HepG2 (cell line): ENCODE results near the gene CWF19L2. TPM values are rescaled to one million over a fixed set of nuclear protein-coding genes. Genes with fewer than 3 reads are reported as not detected.
A peak's percentile ranks its signal among the peaks of the same experiment; 100 is the strongest.

ENCODE experiments used
- ATAC-seq: fragments of 200-7000 bp; cut with Tn5 transposase; 3 replicates; pipeline ENCODE4 v1.9.1; 2020; ENCODE audit warnings: mild to moderate bottlenecking, moderate library complexity
- BruUV-seq: library from RNA; stranded (reverse); fragments of 400-500 nt; replicated peaks from 2 replicates; lab custom pipeline; 2021; lab: Mats Ljungman, UMichigan
- CTCF ChIA-PET: fragments of 300-600 bp; formaldehyde crosslinking; extraction: SDS; loops from one replicate; lab custom pipeline; 2021; ENCODE audit warnings: low total read pairs, inconsistent platforms, low intra/inter-chr PET ratio; lab: Yijun Ruan, JAX
- POLR2A ChIA-PET: fragments of 350-600 bp; sonication (Branson Sonifier 250); formaldehyde crosslinking; loops from one replicate; lab custom pipeline; 2020; ENCODE audit warnings: antibody characterized with exemption, inconsistent platforms; lab: Yijun Ruan, JAX
- DNase-seq: peaks from one replicate; pipeline ENCODE4 v3.0.0-alpha.2; 2015; ENCODE audit warnings: low spot score
- FAIRE-seq: peaks from 3 replicates; lab custom pipeline; 2011; peaks lifted over from hg19 to GRCh38; lab: Jason Lieb, UNC
- H2AFZ ChIP-seq: one replicate; pipeline ENCODE4 v1.6.1; 2011; ENCODE audit warnings: low read length, inconsistent platforms
- H3K27ac ChIP-seq: fragments of 300-600 bp; 3 replicates; pipeline ENCODE4 v1.8.0; 2011; ENCODE audit warnings: mixed run types, mild to moderate bottlenecking, mixed read lengths, low read length, inconsistent platforms; ENCODE audit not compliant: insufficient read depth; ENCODE audit errors: extremely low read length
- H3K27me3 ChIP-seq, 2 experiments: fragments of 200-600 bp in 1 of 2; 2 replicates in 1 of 2; 3 replicates in 1 of 2; pipeline versions ENCODE4 v1.6.0 to v1.8.0; 2011; ENCODE audit warnings: low read length in 2 of 2, mild to moderate bottlenecking in 2 of 2, moderate library complexity in 2 of 2, inconsistent platforms in 1 of 2; ENCODE audit not compliant: insufficient read depth in 2 of 2, control insufficient read depth in 1 of 2
- H3K36me3 ChIP-seq, 2 experiments: fragments of 200-600 bp in 1 of 2; replicated peaks in 1 of 2; 2 replicates in 1 of 2; 3 replicates in 1 of 2; pipeline versions ENCODE4 v1.5.1 to v1.8.0; 2011; ENCODE audit warnings: low read length in 2 of 2, inconsistent platforms in 1 of 2; ENCODE audit not compliant: insufficient read depth in 2 of 2, control insufficient read depth in 1 of 2
- H3K4me1 ChIP-seq: 2 replicates; pipeline ENCODE4 v1.5.1; 2012; ENCODE audit warnings: low read length, inconsistent platforms; ENCODE audit not compliant: insufficient read depth
- H3K4me2 ChIP-seq: 2 replicates; pipeline ENCODE4 v1.6.0; 2011; ENCODE audit warnings: low read depth, low read length, inconsistent platforms
- H3K4me3 ChIP-seq, 3 experiments: fragments of 200-600 bp in 1 of 3; sonication (generic), shearing (Covaris generic) in 1 of 3; replicated peaks in 1 of 3; 2 replicates each; pipeline ENCODE4 v1.5.1; 2011 to 2016; ENCODE audit warnings: low read length in 3 of 3, inconsistent platforms in 2 of 3, low read depth in 2 of 3, mild to moderate bottlenecking in 2 of 3, control low read depth in 1 of 3, mixed read lengths in 1 of 3; ENCODE audit not compliant: insufficient read depth in 1 of 3
- H3K79me2 ChIP-seq: one replicate; pipeline ENCODE4 v1.6.1; 2011; ENCODE audit warnings: low read length, inconsistent platforms; ENCODE audit not compliant: insufficient read depth
- H3K9ac ChIP-seq: 2 replicates; pipeline ENCODE4 v1.6.0; 2011; ENCODE audit warnings: mild to moderate bottlenecking, low read depth, low read length, inconsistent platforms; ENCODE audit not compliant: insufficient read depth
- H3K9me3 ChIP-seq: 2 replicates; pipeline ENCODE4 v1.5.1; 2012; ENCODE audit warnings: mild to moderate bottlenecking, low read length
- H4K20me1 ChIP-seq: 2 replicates; pipeline ENCODE4 v1.6.0; 2011; ENCODE audit warnings: inconsistent platforms, mild to moderate bottlenecking, low read length, moderate library complexity; ENCODE audit not compliant: insufficient read depth
- ATF2 ChIP-seq: sonication (generic); formaldehyde crosslinking; IDR thresholded peaks from 2 replicates; pipeline ENCODE4 v1.4.0; 2020; ENCODE audit warnings: missing genetic modification reagents
- HNF1A ChIP-seq, 2 experiments: sonication (generic) in 1 of 2; formaldehyde crosslinking in 1 of 2; IDR thresholded peaks; 2 replicates each; pipeline versions ENCODE4 v1.4.0 to v1.6.1; 2016 to 2020; ENCODE audit warnings: borderline replicate concordance in 1 of 2, low read depth in 1 of 2, mild to moderate bottlenecking in 1 of 2, missing genetic modification reagents in 1 of 2
- NCOA2 ChIP-seq: sonication (generic); formaldehyde crosslinking; IDR thresholded peaks from 2 replicates; pipeline ENCODE4 v1.8.0; 2022; ENCODE audit warnings: inconsistent platforms
- NFIC ChIP-seq: IDR thresholded peaks from 2 replicates; pipeline ENCODE4 v1.6.1; 2012; ENCODE audit warnings: mild to moderate bottlenecking, low read length, inconsistent platforms
- PAXIP1 ChIP-seq: sonication (generic); formaldehyde crosslinking; conservative IDR thresholded peaks from 2 replicates; pipeline ENCODE4 v1.4.0; 2020; ENCODE audit warnings: mild to moderate bottlenecking, missing genetic modification reagents, moderate library complexity
- SIX1 ChIP-seq: sonication (generic); formaldehyde crosslinking; IDR thresholded peaks from 2 replicates; pipeline ENCODE4 v1.4.0; 2020; ENCODE audit warnings: missing genetic modification reagents, borderline replicate concordance
- SKI ChIP-seq: fragments of 450-650 bp; IDR thresholded peaks from one replicate; pipeline ENCODE4 v1.6.1; 2018; ENCODE audit warnings: mild to moderate bottlenecking; ENCODE audit not compliant: partially characterized antibody
- TFDP2 ChIP-seq: sonication (generic); formaldehyde crosslinking; IDR thresholded peaks from 2 replicates; pipeline ENCODE4 v1.4.0; 2020; ENCODE audit warnings: missing genetic modification reagents
- ZNF331 ChIP-seq: sonication (generic); formaldehyde crosslinking; IDR thresholded peaks from 2 replicates; pipeline ENCODE4 v1.4.0; 2020; ENCODE audit warnings: missing genetic modification reagents
- ZNF503 ChIP-seq: sonication (generic); formaldehyde crosslinking; IDR thresholded peaks from 2 replicates; pipeline ENCODE4 v1.4.0; 2020; ENCODE audit warnings: missing genetic modification reagents
- WGBS: methylation state at CpG from one replicate; pipeline ENCODE4 v1.1.6; 2017; ENCODE audit warnings: low lambda C conversion rate; 5-methylcytosine and 5-hydroxymethylcytosine counted together
- in situ Hi-C: cut with HindIII; loops from 2 replicates; pipeline ENCODE4 v1.10.0; 2017; ENCODE audit warnings: low pct_unique_long_range_greater_than_20kb; ENCODE audit not compliant: extremely low pct_ligation_motif_present
- intact Hi-C: fragments of 100-400 bp; cut with micrococcal nuclease; formaldehyde crosslinking; loops from one replicate; pipeline ENCODE4 v1.10.0; 2022; ENCODE audit not compliant: unreplicated experiment
- polyA plus RNA-seq, 8 experiments: library from polyadenylated mRNA; depleted of rRNA in 3 of 8; stranded (reverse) in 7 of 8; unstranded in 1 of 8; fragments of >200 nt; fragmentation: Illumina TruSeq in 4 of 8; extraction: Trizol in 4 of 8; gene quantifications; 2 replicates each; pipeline versions ENCODE4 v1.2.1 to v1.2.3, GENCODE V29; 2011 to 2016; ENCODE audit warnings: low read depth in 4 of 8, missing spikeins in 1 of 8, mixed read lengths in 1 of 8; ENCODE audit not compliant: insufficient read depth in 1 of 8
- total RNA-seq, 5 experiments: library from RNA; depleted of rRNA; stranded (reverse); fragments of >200 nt; fragmentation: Illumina TruSeq; extraction: Trizol; gene quantifications; 2 replicates each; pipeline ENCODE4 v1.2.3, GENCODE V29; 2016; ENCODE audit warnings: low read depth in 1 of 5

The CWF19L2 gene
- total and polyA plus RNA-seq, 2 of the 13 experiments (the other 11 are each of a cell fraction or from before 2014, with no cell fraction given), result 2.2 to 18.6 TPM

- ATAC-seq (peak; percentile 98), DNase-seq (peak; percentile 89), FAIRE-seq (peak; percentile 34)
- intact Hi-C loops, result loop anchor here (1.0 to 5.0 kb wide), 3 partner anchors 23 to 106 kb away; no protein-coding TSS in a partner anchor
- peak overlapping the region in 2 of 3 experiments; percentile 9 to 41; a peak in 2 of 6 replicates for H3K4me3 ChIP-seq
- H3K9ac ChIP-seq, result no peak overlapping the region; the same call in 1 of the 2 replicates
- peak overlapping the region; percentile 62 for H3K4me2 ChIP-seq
- CTCF ChIA-PET, result no interaction called here
- H3K27me3 ChIP-seq, result no peaks in the 10 kb centered on the region
- no peak overlapping the region for H2AFZ ChIP-seq
- H3K36me3 ChIP-seq, result no peaks in the 10 kb centered on the region
- WGBS, result 0% methylated on average over 1 of the region's 1 CpG
- no peaks in the 10 kb centered on the region for H3K9me3 ChIP-seq
- H3K27ac ChIP-seq, result peak overlapping the region; percentile 75
- BruUV-seq, result no TSS peak
- peaks cover 53% of the 10 kb centered on the region for H3K4me1 ChIP-seq
- H4K20me1 ChIP-seq, result no peaks in the 10 kb centered on the region
- POLR2A ChIA-PET, result interaction anchor here (1.1 kb wide), 2 partner anchors 23 to 49 kb away, joined by 3 to 8 read pairs; partner anchors contain the start of gene CWF19L2
- no peaks in the 10 kb centered on the region for H3K79me2 ChIP-seq
- in situ Hi-C loops, result no loop called here
- TF ChIP-seq NFIC, result peak; percentile 74
- no peak for TF ChIP-seq HNF1A (IDR thresholded peaks at IDR 0.05; ENCODE audit: low read depth)
- peak; percentile 83; the same call in 1 of the 2 replicates for TF ChIP-seq HNF1A (CRISPR knock-in tag; IDR thresholded peaks at IDR 0.05; ENCODE audit: borderline replicate concordance)
- peak; percentile 88 for TF ChIP-seq NCOA2 (CRISPR knock-in tag)
- TF ChIP-seq ATF2 (CRISPR knock-in tag), result peak; percentile 49; the same call in 1 of the 2 replicates
- peak; percentile 94 for TF ChIP-seq PAXIP1 (CRISPR knock-in tag)
- TF ChIP-seq ZNF331 (CRISPR knock-in tag), result peak; percentile 38; the same call in 1 of the 2 replicates
- TF ChIP-seq SIX1 (CRISPR knock-in tag), result peak; percentile 81; the same call in 1 of the 2 replicates
- TF ChIP-seq TFDP2, result peak; percentile 12; the same call in 1 of the 2 replicates
- peak; percentile 83; the same call in 1 of the 2 replicates for TF ChIP-seq ZNF503 (CRISPR knock-in tag)
- peak; percentile 38 for TF ChIP-seq SKI
These were observed 48.8 kb downstream of the CWF19L2 start for GRCh38 chr11:107408762-107409211.
